Upper lobe of left lung (tissue), 6 donors: ENCODE measurements around the gene KCNMA1. TPM values are rescaled to one million over a fixed set of nuclear protein-coding genes. Genes with fewer than 3 reads are reported as not detected.

ENCODE experiments used
- ATAC-seq, 2 donors: fragments of 200-7000 bp; cut with Tn5 transposase; one replicate each; pipeline ENCODE4 v1.9.1; 2022; ENCODE audit warnings: mild to moderate bottlenecking in 2 of 2, moderate library complexity in 2 of 2; ENCODE audit not compliant: low FRiP score in 2 of 2
- DNase-seq, 2 donors: peaks; one replicate each; pipeline ENCODE4 v3.0.0-alpha.2; 2019 to 2020
- H3K27ac ChIP-seq, 4 donors: fragments of 200-600 bp; sonication (generic); one replicate each; pipeline ENCODE4 v1.5.1; 2016 to 2019
- H3K27me3 ChIP-seq, 4 donors: fragments of 200-600 bp; sonication (generic); one replicate each; pipeline ENCODE4 v1.5.1; 2017 to 2019
- H3K36me3 ChIP-seq, 4 donors: fragments of 200-600 bp; sonication (generic); one replicate each; pipeline ENCODE4 v1.5.1; 2016 to 2019
- H3K4me1 ChIP-seq, 4 donors: fragments of 200-600 bp; sonication (generic); one replicate each; pipeline ENCODE4 v1.5.1; 2018 to 2019
- H3K4me3 ChIP-seq, 4 donors: fragments of 200-600 bp; sonication (generic); one replicate each; pipeline ENCODE4 v1.5.1; 2017 to 2019; ENCODE audit warnings: mild to moderate bottlenecking in 2 of 4, moderate library complexity in 1 of 4
- H3K9me3 ChIP-seq, 4 donors: fragments of 200-600 bp; sonication (generic); one replicate each; pipeline ENCODE4 v1.5.1; 2018 to 2019
- EP300 ChIP-seq, 4 donors: sonication (generic); formaldehyde crosslinking; IDR thresholded peaks; one replicate each; pipeline ENCODE4 v1.5.1; 2017; ENCODE audit warnings: antibody characterized with exemption in 4 of 4, control low read depth in 2 of 4
- POLR2A ChIP-seq, 4 donors: fragments of 450-650 bp; IDR thresholded peaks; one replicate each; pipeline ENCODE4 v1.5.1; 2016 to 2017; ENCODE audit warnings: antibody characterized with exemption in 4 of 4, mild to moderate bottlenecking in 2 of 4
- POLR2AphosphoS5 ChIP-seq, 2 donors: sonication (generic); formaldehyde crosslinking; IDR thresholded peaks; one replicate each; pipeline ENCODE4 v1.5.1; 2017; ENCODE audit warnings: antibody characterized with exemption in 2 of 2
- WGBS, 2 donors: methylation state at CpG; one replicate each; pipeline ENCODE4 v1.1.5; 2017 to 2018; 5-methylcytosine and 5-hydroxymethylcytosine counted together
- total RNA-seq, 6 donors: library from RNA; depleted of rRNA in 4 of 6; stranded (reverse); fragments of >200 nt in 4 of 6; gene quantifications; one replicate each; pipeline versions ENCODE4 v1.1.0 to v1.2.1, GENCODE V29; 2016 to 2021
- TF ChIP-seq, protein P1 (sequence below), 6 experiments: fragments of 450-650 bp in 4 of 6; fragments of 200-600 bp in 2 of 6; sonication (generic) in 2 of 6; IDR thresholded peaks; one replicate each; pipeline ENCODE4 v1.5.1; 2016 to 2019; ENCODE audit warnings: antibody characterized with exemption in 6 of 6
- donor health status: DM: no; HTN: no; CAD: no; lungs with moderate emphysema.
- donor health status: DM: no; HTN: yes; CAD: no; lungs with severe emphysema.

The KCNMA1 gene
- total RNA-seq, 6 donors from 2014 or later: 5.8 to 107 (median 22.0) TPM

DNA sequence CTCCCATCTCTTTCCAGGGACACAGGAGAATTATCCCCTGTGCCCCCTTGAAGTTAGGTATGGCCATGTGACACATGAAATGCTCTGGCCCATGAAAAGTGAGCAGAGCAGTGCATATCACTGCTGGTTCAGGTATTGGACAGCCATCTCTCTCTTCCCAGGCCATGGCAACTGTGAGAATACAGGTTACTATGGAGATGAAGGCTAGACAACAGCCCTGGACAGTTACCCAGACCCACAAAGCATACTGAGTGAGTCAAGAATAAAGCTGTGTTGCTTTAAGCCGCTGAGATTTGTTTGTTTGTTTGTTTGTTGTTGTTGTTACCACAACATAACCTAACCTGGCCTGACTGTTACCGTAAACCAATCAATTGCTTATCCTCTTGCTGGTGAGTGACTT lies 722.3 kb downstream of the KCNMA1 start:
- 84 to 92% methylated on average over 2 of the region's 2 CpGs for WGBS, 2 donors

GRCh38 chr10:76911184-76911583 lies 726.4 kb downstream of the KCNMA1 start:
- whole genome bisulfite sequencing, 2 donors: 85% methylated on average over 1 of the region's 1 CpG
- DNase-seq (no peak), ATAC-seq (no peak)
- Histone ChIP-seq H3K9me3 (no peaks in the 10 kb centered on the region), H3K4me3 (no peak overlapping the region), H3K27ac (no peak overlapping the region), H3K27me3 (no peaks in the 10 kb centered on the region), H3K36me3 (no peaks in the 10 kb centered on the region), H3K4me1 (no peaks in the 10 kb centered on the region)
- TF ChIP-seq, protein P1, sequence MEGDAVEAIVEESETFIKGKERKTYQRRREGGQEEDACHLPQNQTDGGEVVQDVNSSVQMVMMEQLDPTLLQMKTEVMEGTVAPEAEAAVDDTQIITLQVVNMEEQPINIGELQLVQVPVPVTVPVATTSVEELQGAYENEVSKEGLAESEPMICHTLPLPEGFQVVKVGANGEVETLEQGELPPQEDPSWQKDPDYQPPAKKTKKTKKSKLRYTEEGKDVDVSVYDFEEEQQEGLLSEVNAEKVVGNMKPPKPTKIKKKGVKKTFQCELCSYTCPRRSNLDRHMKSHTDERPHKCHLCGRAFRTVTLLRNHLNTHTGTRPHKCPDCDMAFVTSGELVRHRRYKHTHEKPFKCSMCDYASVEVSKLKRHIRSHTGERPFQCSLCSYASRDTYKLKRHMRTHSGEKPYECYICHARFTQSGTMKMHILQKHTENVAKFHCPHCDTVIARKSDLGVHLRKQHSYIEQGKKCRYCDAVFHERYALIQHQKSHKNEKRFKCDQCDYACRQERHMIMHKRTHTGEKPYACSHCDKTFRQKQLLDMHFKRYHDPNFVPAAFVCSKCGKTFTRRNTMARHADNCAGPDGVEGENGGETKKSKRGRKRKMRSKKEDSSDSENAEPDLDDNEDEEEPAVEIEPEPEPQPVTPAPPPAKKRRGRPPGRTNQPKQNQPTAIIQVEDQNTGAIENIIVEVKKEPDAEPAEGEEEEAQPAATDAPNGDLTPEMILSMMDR (IDR thresholded peaks at IDR 0.05): no peak
- TF ChIP-seq POLR2A (IDR thresholded peaks at IDR 0.05) (no peak), EP300 (IDR thresholded peaks at IDR 0.05) (no peak), POLR2AphosphoS5 (IDR thresholded peaks at IDR 0.05) (no peak)

More for the DNA sequence above, 722.3 kb downstream of the KCNMA1 start:
- no peak overlapping the region for H3K4me3 ChIP-seq
- H3K4me1 ChIP-seq: no peaks in the 10 kb centered on the region
- H3K27me3 ChIP-seq: no peaks in the 10 kb centered on the region
- ATAC-seq (no peak), DNase-seq (no peak)
- H3K36me3 ChIP-seq: no peaks in the 10 kb centered on the region
- H3K27ac ChIP-seq: no peak overlapping the region
- TF ChIP-seq POLR2A (IDR thresholded peaks at IDR 0.05): no peak
- TF ChIP-seq EP300 (IDR thresholded peaks at IDR 0.05): no peak
- no peak for TF ChIP-seq POLR2AphosphoS5 (IDR thresholded peaks at IDR 0.05)
- TF ChIP-seq, protein P1 (IDR thresholded peaks at IDR 0.05): no peak
- no peaks in the 10 kb centered on the region for H3K9me3 ChIP-seq

DNA sequence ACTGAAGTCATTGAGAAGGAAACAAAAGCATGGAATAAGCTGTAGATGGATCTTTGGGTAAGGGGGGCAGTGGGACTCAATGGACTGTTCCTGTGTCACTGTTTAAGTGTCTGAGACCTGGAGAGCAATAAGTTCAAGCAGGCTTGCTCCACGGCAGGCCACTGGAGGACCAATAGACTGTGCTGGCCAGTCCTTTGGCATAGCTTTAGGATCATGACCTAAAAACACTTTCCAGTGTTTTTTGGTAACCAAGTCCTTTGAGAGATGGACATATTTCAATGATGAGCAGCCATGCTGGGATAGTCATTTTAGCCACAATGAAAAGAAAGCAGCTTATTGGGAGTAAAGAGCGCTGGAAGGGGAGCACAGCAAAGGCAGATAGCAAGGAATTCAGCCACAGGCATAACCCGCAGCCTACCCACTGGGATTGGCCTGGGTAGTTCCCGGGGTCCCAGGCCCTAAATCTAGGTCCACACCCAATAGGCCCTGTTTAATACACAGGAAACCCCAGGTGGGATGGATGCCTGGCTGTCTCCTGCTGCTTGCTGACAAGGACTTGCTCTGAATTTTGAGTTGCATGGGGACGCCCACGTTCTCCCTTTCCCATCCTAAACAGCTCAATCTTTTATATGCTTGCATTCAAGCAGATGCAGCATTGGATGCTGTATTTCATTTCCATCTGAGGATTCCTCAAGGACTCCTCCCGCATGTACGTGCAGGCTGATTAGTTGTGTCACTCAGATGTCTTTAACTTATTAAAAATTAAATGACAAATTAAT lies 727.2 kb downstream of the KCNMA1 start:
- Histone ChIP-seq H3K4me3 (no peak overlapping the region), H3K4me1 (no peaks in the 10 kb centered on the region), H3K27ac (no peak overlapping the region), H3K9me3 (no peaks in the 10 kb centered on the region), H3K36me3 (no peaks in the 10 kb centered on the region), H3K27me3 (no peaks in the 10 kb centered on the region)
- no peak for TF ChIP-seq POLR2A (IDR thresholded peaks at IDR 0.05)
- TF ChIP-seq POLR2AphosphoS5 (IDR thresholded peaks at IDR 0.05): no peak
- TF ChIP-seq, protein P1 (IDR thresholded peaks at IDR 0.05): no peak
- no peak for TF ChIP-seq EP300 (IDR thresholded peaks at IDR 0.05)
- peak in 1 of 2 donors; percentile 29 for ATAC-seq
- DNase-seq: no peak
- 87 to 96% methylated on average over 8 of the region's 8 CpGs for WGBS, 2 donors

DNA sequence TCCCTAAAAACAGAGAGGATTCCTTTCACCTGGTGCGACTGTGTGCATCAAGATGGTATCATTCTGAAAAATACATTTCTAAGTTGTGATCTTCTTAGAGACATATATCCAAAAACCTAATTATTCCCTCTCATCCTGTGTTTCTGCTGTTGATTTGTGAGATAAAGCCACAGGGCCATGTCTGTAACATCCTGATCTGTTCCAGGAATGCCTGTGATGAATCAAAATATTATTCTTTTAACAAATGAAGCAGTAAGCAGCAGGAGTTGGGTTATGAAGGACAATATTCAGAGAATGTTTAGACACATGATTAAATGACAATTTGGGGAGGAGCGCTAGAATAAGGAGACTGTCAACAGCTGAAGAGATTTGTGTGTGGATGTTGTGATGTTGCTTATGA lies 731.4 kb downstream of the KCNMA1 start:
- 94% methylated on average over 2 of the region's 2 CpGs for WGBS, 2 donors
- H3K27me3 ChIP-seq: no peaks in the 10 kb centered on the region
- DNase-seq (no peak), ATAC-seq (no peak)
- TF ChIP-seq, protein P1 (IDR thresholded peaks at IDR 0.05): no peak
- TF ChIP-seq POLR2A (IDR thresholded peaks at IDR 0.05) (no peak), EP300 (IDR thresholded peaks at IDR 0.05) (no peak), POLR2AphosphoS5 (IDR thresholded peaks at IDR 0.05) (no peak)
- no peaks in the 10 kb centered on the region for H3K36me3 ChIP-seq
- no peak overlapping the region for H3K27ac ChIP-seq
- H3K4me1 ChIP-seq: no peaks in the 10 kb centered on the region
- no peaks in the 10 kb centered on the region for H3K9me3 ChIP-seq
- no peak overlapping the region for H3K4me3 ChIP-seq

DNA sequence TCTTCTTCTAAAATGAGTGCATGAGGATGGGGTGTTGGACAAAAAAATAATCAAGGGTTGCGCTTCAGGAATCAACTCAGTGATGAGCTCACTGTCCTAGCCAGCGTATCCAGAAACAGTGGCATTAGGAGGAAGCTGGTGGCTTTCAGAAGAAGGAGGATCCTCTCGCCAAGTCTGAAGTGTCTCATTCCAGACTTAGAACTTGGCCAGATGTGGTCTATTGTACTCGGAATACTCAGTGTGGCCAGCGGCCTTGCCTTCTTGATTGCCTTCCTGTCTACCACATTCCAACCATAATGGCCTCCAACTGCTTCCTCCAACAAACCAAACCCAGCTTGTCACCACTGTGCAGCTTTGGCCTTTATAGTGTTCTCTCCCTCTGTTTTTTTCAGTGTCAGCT lies 732.4 kb downstream of the KCNMA1 start:
- Histone ChIP-seq H3K9me3 (no peaks in the 10 kb centered on the region), H3K27me3 (no peaks in the 10 kb centered on the region), H3K27ac (no peak overlapping the region), H3K36me3 (no peaks in the 10 kb centered on the region), H3K4me1 (no peaks in the 10 kb centered on the region), H3K4me3 (no peak overlapping the region)
- ATAC-seq (no peak), DNase-seq (no peak)
- TF ChIP-seq, protein P1 (IDR thresholded peaks at IDR 0.05): no peak
- no peak for TF ChIP-seq EP300 (IDR thresholded peaks at IDR 0.05)
- TF ChIP-seq POLR2A (IDR thresholded peaks at IDR 0.05): no peak
- TF ChIP-seq POLR2AphosphoS5 (IDR thresholded peaks at IDR 0.05): no peak
- WGBS, 2 donors: 84% methylated on average over 5 of the region's 5 CpGs
